NCI-H187 treated with DMSO at 0.1 percent for 48 hours (cell line): ENCODE data around the gene PRRC2B.

ENCODE experiments used
- DNase-seq: peaks from one replicate; lab custom pipeline; 2025; lab: John Stamatoyannopoulos, UW

Gene PRRC2B

DNA sequence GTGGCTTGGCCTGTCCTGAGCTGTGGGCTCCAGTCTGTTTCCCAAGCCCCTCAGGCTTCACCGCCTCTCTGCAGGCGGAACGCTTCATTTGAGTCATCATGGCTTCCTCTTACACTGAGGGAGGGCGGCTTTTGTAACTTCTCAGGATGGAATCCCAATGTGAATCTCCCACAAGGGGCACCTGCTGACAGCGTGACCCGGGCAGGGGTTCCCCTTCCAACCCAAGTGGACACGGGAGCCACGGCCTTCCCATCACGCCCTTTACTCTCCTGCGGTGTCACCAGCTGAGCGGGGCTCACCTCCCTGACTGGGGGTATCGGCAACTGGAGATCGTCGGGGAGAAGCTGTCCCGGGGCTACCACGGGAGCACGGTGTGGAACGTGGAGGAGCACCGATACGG is 124.7 kb downstream of the PRRC2B start:
- no peak for DNase-seq

- no peak for DNase-seq
Measured at GRCh38 chr9:131520503-131520902, 126.6 kb downstream of the PRRC2B start.

GRCh38 chr9:131521203-131521602 is 127.3 kb downstream of the PRRC2B start:
- DNase-seq = no peak

DNA sequence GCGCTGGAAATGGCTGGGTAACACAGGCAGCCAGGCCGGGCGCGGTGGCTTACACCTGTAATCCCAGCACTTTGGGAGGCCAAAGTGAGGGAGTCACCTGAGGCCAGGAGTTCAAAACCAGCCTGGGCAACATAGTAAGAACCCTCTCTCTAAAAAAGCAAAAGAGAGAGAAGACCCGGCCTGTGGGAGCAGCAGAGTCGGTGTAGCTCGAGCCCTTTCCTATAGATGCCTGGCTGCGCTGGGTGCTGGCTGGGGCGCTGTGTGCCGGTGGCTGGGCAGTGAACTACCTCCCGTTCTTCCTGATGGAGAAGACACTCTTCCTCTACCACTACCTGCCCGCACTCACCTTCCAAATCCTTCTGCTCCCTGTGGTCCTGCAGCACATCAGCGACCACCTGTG is 127.9 kb downstream of the PRRC2B start:
- DNase-seq = no peak

DNA sequence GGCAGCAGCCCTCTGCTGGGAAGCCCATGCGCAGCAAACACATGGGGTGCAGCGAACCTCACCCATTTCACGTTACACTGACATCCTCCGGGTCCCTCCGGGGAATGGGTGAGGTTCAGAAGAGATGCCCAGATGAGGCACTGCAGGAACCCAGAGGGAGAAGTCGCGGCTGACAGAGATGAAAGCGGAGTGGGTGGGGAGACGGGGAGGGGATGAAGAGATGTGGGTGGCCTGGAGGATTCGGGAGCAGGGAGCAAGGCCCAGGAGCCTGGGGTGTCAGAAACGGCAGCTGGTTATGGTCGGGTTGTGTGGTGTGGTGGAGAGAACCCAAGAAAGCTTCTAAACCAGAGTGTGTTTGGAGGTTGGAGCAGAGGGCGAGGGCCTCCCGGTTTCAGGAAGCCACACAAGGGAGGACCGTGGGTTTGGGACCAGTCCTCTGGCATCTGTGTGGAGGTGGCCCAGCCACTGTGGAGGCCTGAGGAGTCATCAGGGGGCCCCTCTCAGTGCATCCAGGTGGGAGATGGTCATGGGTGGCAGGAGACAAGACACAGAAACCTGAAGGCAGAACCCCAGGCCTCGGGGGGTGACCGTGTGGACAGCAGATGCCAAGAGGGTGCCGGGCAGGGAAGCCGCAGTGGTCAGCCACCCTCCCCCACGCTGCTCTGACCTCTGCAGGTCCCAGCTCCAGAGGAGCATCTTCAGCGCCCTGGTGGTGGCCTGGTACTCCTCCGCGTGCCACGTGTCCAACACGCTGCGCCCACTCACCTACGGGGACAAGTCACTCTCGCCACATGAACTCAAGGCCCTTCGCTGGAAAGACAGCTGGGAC is 128.6 kb downstream of the PRRC2B start:
- DNase-seq = no peak

GRCh38 chr9:131523086-131523388 is 129.2 kb downstream of the PRRC2B start:
- DNase-seq = no peak

DNA sequence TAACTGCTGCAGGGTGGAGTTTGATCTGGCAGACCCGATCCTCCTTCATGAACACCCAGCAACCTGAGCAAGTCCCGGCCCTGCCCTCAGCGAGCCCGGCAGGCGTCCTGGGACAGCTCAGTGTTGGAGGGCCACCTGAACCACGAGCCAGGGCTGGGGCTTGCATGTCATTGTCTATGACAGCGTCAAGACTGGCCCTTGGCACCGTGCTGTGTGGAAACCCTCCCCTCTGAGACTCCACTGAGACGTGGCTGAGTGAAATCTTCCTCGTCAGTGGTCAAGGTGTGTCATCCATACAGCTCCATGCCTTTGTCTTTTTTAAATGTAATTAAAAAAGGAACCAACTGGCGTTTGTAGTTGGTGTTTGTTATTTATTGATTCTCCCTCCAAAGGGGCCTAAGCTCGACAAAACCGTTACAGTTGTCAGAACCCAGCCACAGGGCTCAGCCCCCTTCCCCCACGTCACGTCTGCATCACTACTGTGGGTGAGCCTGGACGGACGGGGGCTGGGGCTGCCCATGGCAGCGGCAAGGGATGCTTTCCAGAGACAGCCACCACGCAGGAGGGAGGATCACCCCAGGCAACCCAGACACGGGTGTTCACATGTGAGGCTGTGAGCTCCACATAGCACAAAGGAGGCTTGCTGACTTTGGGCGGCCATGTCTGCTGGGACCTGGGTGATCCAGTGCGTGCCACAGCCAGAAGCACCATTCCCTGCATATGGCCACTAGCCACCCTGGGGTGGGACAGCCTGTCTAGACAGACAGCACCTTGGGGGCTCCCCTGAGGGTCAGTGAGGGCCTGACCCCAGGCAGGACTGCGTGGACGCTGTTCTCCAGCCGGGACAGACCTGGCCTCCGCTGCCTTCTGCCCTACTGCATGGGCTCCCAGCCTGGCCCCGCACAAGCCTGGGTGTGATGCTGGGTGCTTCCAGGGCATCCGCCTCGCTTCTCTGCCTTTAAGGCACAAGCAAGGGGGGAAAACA is 129.9 kb downstream of the PRRC2B start:
- DNase-seq = no peak

GRCh38 chr9:131524665-131525315 is 130.9 kb downstream of the PRRC2B start:
- DNase-seq = no peak

DNA sequence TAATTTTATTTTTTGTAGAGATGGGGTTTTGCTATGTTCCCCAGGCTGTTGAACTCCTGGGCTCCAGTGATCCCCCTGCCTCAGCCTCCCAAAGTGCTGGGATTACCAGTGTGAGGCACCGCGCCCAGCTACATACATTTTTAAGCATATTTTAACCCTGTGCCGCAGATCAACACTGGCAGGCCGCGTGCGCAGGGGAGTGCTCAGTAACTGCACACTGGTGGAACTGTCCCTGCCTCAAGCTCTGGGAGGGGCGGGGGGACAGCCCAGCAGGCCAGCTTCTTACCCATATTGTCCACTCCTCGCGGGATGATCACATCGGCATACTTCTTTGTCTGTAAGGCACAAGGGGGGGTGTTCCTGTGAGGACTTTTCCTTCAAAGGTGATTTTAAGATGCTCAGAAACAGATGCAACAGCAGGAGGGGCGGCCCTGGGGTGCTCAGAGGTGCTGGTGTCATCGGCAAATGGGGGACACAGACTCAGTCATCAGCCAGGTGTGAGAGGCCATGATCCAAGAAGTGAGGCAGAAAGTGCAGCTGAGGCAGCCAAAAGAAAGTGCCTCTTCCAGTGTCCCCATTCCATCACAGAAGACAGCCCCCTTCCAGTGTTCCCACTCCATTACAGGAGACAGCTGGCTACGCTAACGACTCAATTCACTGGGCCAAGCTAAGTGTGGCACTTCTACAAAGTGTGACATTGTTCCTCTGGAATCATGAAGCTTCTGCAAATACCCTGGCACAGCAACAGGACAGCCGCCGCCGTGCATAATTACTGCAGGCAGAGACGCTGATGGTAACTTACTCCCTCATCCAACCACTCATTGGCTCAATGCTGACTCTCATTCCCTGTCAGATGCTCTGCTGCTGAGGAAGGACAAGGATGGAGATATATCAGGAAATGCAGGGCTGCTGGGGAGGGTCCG is 132.0 kb downstream of the PRRC2B start:
- no peak for DNase-seq

GRCh38 chr9:131528186-131528585 is 134.3 kb downstream of the PRRC2B start:
- DNase-seq = no peak

GRCh38 chr9:131528886-131529505 is 135.1 kb downstream of the PRRC2B start:
- DNase-seq = no peak

DNA sequence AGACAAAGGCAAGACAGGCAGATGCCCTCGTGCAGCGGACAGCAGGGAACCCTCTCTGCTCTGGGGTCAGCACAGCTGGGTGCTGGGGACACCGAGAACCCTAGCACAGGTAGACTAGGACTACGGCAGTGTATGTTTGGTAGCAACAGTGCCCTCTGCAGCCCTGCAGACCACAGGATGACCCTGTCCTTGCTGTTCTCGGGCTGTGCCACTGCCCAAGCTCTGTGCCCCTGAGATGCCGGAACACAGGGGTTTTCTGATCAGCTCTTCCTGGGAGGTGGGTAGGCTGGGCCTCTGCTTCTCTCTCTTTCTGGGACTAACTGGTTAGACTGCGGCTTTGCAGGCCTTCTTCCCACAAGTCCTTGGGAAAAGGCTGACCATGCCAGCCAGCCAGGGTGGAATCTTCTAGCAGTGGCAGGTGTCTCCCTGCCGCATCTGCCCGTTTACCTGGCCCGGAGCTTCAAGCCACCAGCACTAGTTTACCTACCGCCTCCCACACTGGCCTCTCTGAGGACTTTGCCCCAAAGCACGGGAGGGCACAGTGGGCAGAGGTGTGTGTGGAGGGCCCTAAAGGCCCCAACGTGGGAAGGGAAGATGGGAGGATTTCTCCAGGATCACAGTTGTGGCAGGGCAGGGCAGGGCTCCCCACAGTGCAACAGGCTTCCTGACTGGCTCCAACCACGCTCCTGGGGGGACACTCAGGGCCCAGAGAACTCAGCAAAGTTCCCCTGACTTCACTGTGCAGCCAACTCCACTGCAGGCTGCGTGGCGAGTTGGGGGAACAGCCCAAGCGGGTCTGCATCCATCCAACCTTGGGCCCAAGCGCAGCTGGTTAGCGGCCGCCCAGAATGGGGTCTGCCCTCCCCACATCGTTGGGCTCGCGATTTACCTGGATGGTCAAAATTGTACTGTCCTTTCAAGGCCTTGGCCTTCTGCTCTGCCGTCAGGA is 136.0 kb downstream of the PRRC2B start:
- no peak for DNase-seq

DNA sequence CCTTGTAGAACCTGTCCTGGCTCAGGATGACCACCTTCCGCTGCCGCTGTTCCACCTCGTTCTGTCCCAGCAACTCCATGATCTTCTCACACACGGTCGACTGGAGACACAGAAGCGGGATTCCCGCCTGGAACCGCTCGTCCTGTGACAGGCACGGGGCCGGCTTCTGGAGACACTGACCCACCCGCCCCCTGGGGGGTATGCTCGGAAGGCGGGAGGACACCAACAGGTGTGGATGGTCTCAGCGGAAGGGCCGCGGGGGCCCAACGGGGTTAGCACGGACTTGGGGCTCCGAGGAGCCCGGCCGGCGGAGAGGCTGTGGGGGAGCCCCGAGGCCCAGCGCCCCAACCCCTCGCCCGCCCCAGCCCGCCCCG is 136.6 kb downstream of the PRRC2B start:
- DNase-seq = no peak

DNA sequence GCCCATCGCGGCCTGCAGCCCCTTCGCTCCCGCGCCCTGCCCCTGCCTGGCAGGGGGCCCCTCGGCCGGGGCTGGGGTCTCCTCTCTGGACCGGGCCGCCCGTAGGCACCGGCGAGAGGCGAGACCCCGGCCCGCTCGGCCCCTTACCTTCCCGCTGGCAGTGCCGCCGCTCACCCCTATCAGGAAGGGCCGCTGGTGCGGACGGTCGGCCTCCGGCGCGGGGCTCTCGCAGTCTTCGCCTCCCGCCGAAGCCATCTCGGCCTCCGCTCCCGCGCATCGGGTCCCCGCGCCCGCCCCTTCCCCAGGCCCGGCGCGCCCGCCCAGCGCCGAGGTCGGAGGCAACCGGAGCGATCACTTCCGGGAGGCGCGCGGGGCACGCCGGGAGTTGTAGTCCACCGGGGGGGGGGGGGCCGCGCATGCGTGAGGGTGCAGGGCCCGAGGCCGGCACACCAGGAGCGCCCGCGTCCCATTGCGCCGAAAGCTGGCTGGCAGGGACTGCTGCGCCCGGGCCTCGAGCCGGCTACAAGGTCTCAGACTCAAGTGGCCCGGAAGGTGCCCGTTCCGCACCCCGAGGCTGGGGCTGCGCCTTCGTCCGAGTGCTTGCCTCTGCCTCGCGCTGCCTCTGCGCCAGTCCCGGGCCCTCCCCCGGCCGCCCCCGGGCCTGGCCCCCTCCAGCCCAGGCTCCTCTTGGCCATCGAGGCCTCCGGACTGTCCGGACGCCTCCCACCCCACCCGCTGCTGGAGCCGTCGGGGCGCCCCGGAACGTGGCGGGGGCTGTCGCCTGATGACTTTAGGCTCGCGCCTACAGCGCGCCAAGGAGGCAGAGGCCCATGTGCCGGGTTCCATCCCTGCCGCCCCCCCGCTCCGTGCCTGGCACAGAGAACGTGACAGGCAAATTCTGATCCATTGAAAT is 137.3 kb downstream of the PRRC2B start, which contains the start of gene UCK1:
UCK1 (minus strand) TSS at position 344 of the 913 bp plus-strand sequence; CDS start at position 255, 89 bp downstream.
- no peak for DNase-seq

- peak; percentile 3 for DNase-seq
Measured at GRCh38 chr9:131534721-131535237, 140.9 kb downstream of the PRRC2B start.

DNA sequence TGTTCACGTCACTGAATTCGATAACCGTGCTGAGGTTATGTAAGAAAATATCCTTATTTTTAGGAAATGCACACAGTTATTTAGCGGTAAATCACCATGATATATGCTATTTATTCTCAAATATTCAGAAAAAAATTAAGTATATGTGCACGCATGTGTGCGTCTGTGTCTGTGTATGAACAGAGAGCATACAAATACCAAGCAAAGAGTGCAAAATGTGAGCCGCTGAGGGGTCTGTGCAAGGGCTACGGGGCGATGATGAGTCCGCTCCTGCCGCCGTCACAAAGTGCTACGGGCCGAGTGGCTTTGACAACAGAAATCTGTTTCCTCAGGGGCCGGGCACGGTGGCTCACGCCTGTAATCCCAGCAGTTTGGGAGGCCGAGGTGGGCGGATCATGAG is 144.1 kb downstream of the PRRC2B start:
- DNase-seq = no peak

- DNase-seq = no peak
Measured at GRCh38 chr9:131539223-131539923, 145.5 kb downstream of the PRRC2B start.

DNA sequence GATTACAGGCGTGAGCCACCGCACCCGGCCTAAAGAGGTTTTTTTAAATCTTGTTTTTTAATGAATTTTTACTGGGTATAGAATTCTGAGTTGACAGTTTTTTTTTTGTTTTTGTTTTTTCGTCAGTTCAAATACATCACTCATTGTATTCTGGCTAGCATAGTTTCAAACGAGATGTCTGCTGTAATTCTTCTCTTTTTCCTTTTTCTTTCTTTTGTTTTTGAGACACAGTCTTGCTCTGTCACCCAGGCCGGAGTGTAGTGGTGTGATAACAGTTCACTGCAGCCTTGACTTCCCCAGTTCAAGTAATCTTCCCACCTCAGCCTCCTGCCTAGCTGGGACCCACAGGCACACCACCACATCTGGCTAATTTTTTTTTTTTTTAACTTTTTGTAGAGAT is 149.3 kb downstream of the PRRC2B start:
- DNase-seq = no peak
